SW 1271 (cell line): ENCODE results near the gene LZIC.

Experiments
- DNase-seq, 2 experiments: peaks; one replicate each; lab custom pipeline; 2025; lab: John Stamatoyannopoulos, UW

The LZIC gene

GRCh38 chr1:9886092-9886742 is 57.0 kb downstream of the LZIC start:
- DNase-seq, result no peak

GRCh38 chr1:9884805-9885204 is 58.4 kb downstream of the LZIC start:
- DNase-seq, result no peak

GRCh38 chr1:9883585-9884449 is 59.4 kb downstream of the LZIC start:
- no peak for DNase-seq

GRCh38 chr1:9882945-9883303 is 60.3 kb downstream of the LZIC start:
- DNase-seq, result no peak

- DNase-seq, result no peak
These were observed 60.8 kb downstream of the LZIC start for GRCh38 chr1:9882296-9882944.

- DNase-seq, result peak in 1 of 2 experiments; percentile 22
These were observed 61.3 kb downstream of the LZIC start for GRCh38 chr1:9881838-9882249.
